Measurements from ENCODE around the gene C2orf92. TPM values are rescaled to one million over a fixed set of nuclear protein-coding genes. Genes with fewer than 3 reads are reported as not detected.
"Not testable (repeated sequence)": the region's sequence is repeated elsewhere in the genome, so short reads cannot be mapped to it uniquely, and the experiment has no call there.

The C2orf92 gene
- polyA plus RNA-seq (2012; ENCODE audit: insufficient read depth, insufficient read length): 0.86 TPM

- H3K4me3 ChIP-seq (ENCODE audit: low read length): no peak within 1 kb of the TSS
- no peak for DNase-seq (ENCODE audit: low read depth, low spot score)
Measured at GRCh38 chr2:97669448-97669847, at the start of gene C2orf92. TSS of gene C2orf92 (plus strand) at chr2:97669713. CDS start at chr2:97669789, 76 bp downstream.

DNA sequence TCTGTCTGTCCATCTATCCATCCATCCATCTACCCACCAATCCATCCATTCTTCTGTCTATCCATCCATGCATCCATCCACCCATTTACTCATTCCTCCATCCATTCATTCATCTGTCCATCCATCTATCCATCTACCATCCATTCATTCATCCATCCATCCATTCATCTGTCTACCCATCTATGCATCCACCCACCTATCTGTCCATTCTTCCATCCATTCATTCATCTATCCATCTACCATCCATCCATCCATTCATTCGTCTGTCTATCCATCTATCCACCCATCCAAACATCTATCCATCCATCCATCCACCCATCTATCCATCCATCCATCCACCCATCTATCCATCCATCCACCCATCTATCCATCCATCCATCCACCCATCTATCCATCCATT lies 49.0 kb upstream of the C2orf92 start:
- not testable (repeated sequence) for H3K4me3 ChIP-seq (ENCODE audit: low read length); DNase-seq (ENCODE audit: low read depth, low spot score)

DNA sequence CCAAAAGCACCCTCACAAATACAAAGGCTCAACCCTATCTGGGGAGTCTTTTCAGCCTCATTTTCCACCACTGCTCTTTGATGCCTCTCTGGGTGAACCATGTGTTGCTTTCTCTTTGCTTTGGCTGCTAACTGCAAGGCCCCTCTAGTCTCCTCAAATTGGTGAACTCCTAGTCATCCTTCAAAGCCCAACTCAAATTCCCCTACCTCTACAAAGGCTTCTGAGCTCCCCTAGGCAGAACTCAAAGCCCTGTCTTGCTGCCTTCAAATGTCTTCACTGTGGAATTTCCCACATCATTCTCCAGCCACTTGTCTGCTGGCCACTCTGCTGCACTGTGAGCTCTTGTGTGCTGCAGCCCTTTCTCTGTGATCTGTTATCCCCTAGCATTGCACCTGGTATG lies 46.5 kb upstream of the C2orf92 start:
- not testable (repeated sequence) for H3K4me3 ChIP-seq (ENCODE audit: low read length); DNase-seq (ENCODE audit: low read depth, low spot score)

DNA sequence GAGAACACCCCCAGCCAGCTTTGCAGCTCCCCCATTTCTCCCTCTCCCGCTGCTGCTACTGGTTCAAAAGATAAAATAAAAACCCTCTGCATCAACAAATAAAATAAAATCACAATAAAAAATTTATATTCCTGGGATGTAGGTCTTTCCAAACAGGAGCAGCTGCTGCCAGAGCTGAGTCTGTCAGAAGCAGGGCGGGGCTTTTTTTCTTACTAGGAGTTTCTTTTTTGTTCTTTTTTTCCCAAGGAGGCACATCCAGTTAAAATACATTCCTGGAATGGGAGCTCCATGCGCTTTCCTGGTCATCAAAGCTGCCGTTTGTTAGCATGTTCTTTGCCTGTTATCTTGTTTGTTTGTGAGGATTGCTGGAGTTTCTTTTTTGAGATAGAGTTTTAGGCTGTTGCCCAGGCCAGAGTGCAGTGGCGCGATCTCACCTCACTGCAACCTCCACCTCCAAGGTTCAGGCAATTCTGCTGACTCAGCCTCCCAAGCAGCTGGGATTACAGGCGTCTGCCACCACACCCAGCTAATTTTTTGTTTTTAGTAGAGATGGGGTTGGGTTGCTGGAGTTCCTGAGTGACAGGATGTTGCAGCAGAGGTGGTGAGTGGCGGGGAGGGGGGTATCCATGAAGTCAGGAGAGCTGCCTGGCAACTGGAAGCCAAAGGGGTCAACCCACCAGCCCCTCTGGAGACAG lies 44.0 kb upstream of the C2orf92 start:
- H3K4me3 ChIP-seq (ENCODE audit: low read length); DNase-seq (ENCODE audit: low read depth, low spot score): not testable (repeated sequence)

- not testable (repeated sequence) for H3K4me3 ChIP-seq (ENCODE audit: low read length); DNase-seq (ENCODE audit: low read depth, low spot score)
Measured at GRCh38 chr2:97626049-97626430, 43.5 kb upstream of the C2orf92 start.

DNA sequence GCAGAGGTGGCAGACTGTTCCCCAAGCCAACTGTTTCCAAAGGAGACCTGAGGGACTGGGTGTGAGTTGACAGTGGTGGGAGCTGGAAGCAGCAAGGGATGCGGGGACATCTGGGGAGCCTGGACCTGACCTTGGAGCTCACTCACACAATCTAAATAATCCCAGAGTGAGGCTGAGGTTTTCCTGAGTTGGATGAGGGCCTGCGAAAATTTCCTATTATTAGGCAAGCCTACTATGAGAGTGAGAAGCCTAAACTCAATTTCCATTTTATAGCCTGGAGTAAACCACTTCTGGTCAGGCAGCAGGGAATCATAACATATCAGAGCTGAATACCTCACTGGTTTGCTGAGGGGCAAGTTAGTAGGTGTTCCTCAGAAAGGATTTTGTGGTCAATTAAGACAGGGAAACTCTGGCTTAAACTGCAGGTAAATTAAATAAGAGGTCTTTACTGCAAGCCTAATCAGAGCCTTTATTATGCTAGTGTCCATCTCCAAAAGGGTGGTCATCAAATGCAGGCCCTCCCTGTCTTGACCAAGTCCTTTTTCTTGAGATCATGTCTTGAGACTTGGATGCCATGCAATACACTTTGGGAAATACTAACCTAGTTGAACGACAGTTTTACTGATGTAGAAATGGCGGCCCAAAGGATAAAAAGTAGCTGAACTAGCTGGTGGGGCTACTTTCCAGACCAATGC lies 25.3 kb upstream of the C2orf92 start:
- H3K4me3 ChIP-seq (ENCODE audit: low read length): no peak overlapping the region
- no peak for DNase-seq (ENCODE audit: low read depth, low spot score)

- H3K4me3 ChIP-seq (ENCODE audit: low read length): peak overlapping the region; percentile 89
- no peak for DNase-seq (ENCODE audit: low read depth, low spot score)
Measured at GRCh38 chr2:97645112-97645694, 24.3 kb upstream of the C2orf92 start.

- peak; percentile 94 for DNase-seq (ENCODE audit: low read depth, low spot score)
- H3K4me3 ChIP-seq (ENCODE audit: low read length): peak within 1 kb of the TSS; percentile 89
Measured at GRCh38 chr2:97645695-97646629, 23.6 kb upstream of the C2orf92 start, which contains the start of gene COX5B. TSS of gene COX5B (plus strand) at chr2:97646062. CDS start at chr2:97646087, 25 bp downstream.

GRCh38 chr2:97646977-97647376 lies 22.5 kb upstream of the C2orf92 start:
- peak overlapping the region; percentile 89 for H3K4me3 ChIP-seq (ENCODE audit: low read length)
- no peak for DNase-seq (ENCODE audit: low read depth, low spot score)

- DNase-seq (ENCODE audit: low read depth, low spot score): no peak
- no peak overlapping the region for H3K4me3 ChIP-seq (ENCODE audit: low read length)
Measured at GRCh38 chr2:97651114-97651513, 18.4 kb upstream of the C2orf92 start.

DNA sequence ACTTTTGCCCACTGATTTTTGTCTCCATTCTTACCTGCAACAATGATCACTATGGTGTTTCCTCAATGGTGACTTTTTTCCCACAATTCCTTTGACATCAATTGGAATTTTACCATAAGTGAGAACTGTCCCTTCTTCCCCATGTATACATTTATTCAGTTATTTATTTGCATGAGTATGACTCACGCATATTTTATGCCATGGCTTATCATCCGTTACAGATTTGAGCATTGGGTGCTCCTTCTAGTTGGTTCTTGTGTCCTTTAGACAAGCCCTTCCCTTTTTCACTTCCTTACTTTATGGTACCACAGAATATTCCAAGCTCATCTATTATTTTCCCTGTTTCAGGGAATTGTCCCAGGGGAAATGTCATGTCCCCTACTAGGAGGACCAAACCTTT lies 16.0 kb upstream of the C2orf92 start:
- H3K4me3 ChIP-seq (ENCODE audit: low read length): no peak overlapping the region
- DNase-seq (ENCODE audit: low read depth, low spot score): no peak

DNA sequence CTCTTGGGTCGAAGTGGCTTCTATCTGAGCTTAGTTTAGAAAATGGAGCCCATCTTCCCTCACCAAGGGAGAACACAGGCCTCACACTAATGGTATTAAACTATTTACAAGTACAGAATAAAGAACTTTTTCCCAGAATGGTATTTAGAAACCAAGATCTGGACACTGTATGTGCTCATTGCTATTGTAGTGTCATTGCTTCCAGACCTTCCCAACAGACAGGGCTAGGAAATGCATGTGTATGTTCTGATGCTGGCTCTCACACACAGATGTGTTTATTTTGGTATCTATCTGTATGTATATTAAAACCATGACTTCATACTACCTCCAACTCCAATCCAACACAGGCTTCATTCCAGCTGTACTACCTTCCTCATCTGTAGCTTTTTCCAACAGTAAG lies 15.6 kb upstream of the C2orf92 start:
- no peak for DNase-seq (ENCODE audit: low read depth, low spot score)
- no peak overlapping the region for H3K4me3 ChIP-seq (ENCODE audit: low read length)

DNA sequence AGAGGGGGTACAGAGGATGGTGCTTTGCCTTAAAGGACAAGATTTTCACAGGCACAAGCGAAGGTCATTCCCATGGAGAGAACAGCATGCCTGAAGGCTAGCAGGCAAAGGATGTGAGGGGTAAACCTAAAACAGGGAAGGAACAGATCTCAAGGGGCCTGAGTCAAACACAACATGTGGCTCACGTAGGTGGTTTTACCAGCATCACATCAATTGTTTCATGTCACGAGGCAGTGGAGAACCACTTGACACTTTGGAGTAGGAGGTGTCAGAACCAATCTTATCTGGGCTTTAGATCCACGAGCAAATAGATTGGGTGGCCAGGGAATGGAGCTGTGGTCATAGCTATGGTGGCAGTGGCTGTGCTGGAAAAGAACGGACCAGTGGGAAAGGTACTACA lies 15.2 kb upstream of the C2orf92 start:
- no peak for DNase-seq (ENCODE audit: low read depth, low spot score)
- no peak overlapping the region for H3K4me3 ChIP-seq (ENCODE audit: low read length)

DNA sequence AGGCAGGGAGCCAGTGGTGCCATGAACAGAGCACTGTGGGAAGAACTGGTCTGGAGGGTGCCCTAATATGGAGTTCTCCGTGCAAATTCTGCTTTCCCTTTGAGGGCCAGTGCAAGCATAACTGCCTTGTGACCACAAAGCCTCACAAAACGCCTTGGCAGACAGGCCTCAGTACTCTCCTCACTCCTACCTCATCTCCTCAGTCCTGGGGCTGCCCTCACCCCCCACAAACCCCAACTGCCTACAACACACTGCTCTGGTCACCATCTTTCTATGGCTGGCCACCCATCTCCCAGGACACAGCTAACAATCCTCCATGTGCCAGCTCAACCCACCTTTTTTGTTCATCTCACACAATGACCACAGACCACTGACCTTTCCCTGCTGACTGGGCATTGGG lies 14.7 kb upstream of the C2orf92 start:
- H3K4me3 ChIP-seq (ENCODE audit: low read length): no peak overlapping the region
- DNase-seq (ENCODE audit: low read depth, low spot score): no peak

GRCh38 chr2:97656129-97656755 lies 13.3 kb upstream of the C2orf92 start:
- no peak for DNase-seq (ENCODE audit: low read depth, low spot score)
- H3K4me3 ChIP-seq (ENCODE audit: low read length): no peak overlapping the region

GRCh38 chr2:97656905-97657587 lies 12.5 kb upstream of the C2orf92 start:
- H3K4me3 ChIP-seq (ENCODE audit: low read length): no peak overlapping the region
- no peak for DNase-seq (ENCODE audit: low read depth, low spot score)

GRCh38 chr2:97657986-97658690 lies 11.4 kb upstream of the C2orf92 start:
- no peak overlapping the region for H3K4me3 ChIP-seq (ENCODE audit: low read length)
- DNase-seq (ENCODE audit: low read depth, low spot score): no peak

DNA sequence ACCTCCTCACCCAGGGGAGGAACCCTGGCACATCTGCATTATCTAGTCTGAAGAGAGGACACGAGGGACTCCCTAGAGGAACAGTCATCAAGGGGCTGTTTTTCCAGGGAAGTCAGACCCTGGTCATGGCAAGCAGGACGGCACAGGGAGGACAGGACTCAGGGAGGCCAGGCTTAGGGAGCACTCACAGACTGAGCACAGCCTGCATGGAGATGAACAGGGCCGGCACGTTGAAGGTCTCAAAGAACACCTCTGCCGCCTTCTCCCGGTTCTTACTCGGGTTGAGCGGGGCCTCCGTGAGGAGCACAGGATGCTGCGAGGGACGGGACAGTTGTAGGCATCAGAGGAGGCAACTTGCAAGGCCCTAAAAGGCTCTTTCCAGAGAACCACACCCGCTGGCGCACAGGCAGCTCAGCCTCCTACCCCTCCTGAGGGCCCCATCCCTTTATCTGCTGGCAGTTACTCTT lies 10.8 kb upstream of the C2orf92 start:
- DNase-seq (ENCODE audit: low read depth, low spot score): no peak
- no peak overlapping the region for H3K4me3 ChIP-seq (ENCODE audit: low read length)

Measured in Jurkat, Clone E6-1 (cell line).